Mesothelial cell of epicardium (in vitro differentiated cells): Measurements from ENCODE around the gene AOPEP. TPM values are rescaled to one million over a fixed set of nuclear protein-coding genes. Genes with fewer than 3 reads are reported as not detected.
A peak's percentile ranks its signal among the peaks of the same experiment; 100 is the strongest.

Experiments used
- DNase-seq, 2 experiments: peaks; one replicate each; pipeline ENCODE4 v3.0.0; 2021; ENCODE audit warnings: low spot score in 2 of 2; ENCODE audit not compliant: unreplicated experiment in 2 of 2
- H3K27ac Mint-ChIP-seq: 2 replicates; pipeline ENCODE4 v1.8.0; 2021; ENCODE audit warnings: mixed read lengths
- H3K27me3 Mint-ChIP-seq: 2 replicates; pipeline ENCODE4 v1.8.0; 2021; ENCODE audit warnings: low read depth, mixed read lengths
- H3K36me3 Mint-ChIP-seq: 2 replicates; pipeline ENCODE4 v1.8.0; 2021; ENCODE audit warnings: mixed read lengths
- H3K4me1 Mint-ChIP-seq: 2 replicates; pipeline ENCODE4 v1.8.0; 2021; ENCODE audit warnings: mixed read lengths
- H3K4me3 Mint-ChIP-seq: 2 replicates; pipeline ENCODE4 v1.8.0; 2021; ENCODE audit warnings: mild to moderate bottlenecking, moderate library complexity, mixed read lengths
- H3K9me3 Mint-ChIP-seq: 2 replicates; pipeline ENCODE4 v1.8.0; 2021; ENCODE audit warnings: mixed read lengths
- CTCF ChIP-seq: fragments of 200-600 bp; sonication (generic); IDR thresholded peaks from one replicate; pipeline ENCODE4 v1.5.0; 2021; ENCODE audit warnings: antibody characterized with exemption; ENCODE audit not compliant: unreplicated experiment
- total RNA-seq: library from RNA; stranded (reverse); gene quantifications from 3 replicates; pipeline ENCODE4 v1.2.1, GENCODE V29; 2021

AOPEP gene
- total RNA-seq, 1 donor from 2014 or later: 63.0 TPM

DNA sequence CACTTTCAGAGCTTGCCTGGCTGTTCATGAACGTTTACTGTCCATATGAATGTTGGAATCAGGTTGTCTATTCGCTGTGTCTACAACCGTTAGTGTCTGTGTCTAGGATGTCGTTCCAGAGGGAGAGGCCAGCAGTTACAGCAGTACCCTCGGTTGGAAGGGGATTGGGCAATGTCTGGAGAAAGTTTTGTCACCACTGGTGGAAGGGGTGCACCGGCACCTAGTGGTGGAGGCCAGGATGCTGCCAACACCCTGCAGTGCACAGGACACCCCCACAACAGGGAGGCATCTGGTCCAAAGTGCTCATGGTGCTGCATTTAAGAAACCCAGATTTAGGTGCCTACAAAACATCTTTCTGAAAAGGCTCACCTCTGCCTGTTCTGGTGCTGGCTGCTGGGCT, 370.3 kb downstream of the AOPEP start:
- Mint-ChIP-seq H3K9me3 (no peaks in the 10 kb centered on the region), H3K27me3 (no peaks in the 10 kb centered on the region), H3K36me3 (peaks cover 16% of the 10 kb centered on the region), H3K4me3 (no peak overlapping the region), H3K4me1 (peaks cover 57% of the 10 kb centered on the region), H3K27ac (no peak overlapping the region)
- DNase-seq: no peak
- TF ChIP-seq CTCF: no peak

DNA sequence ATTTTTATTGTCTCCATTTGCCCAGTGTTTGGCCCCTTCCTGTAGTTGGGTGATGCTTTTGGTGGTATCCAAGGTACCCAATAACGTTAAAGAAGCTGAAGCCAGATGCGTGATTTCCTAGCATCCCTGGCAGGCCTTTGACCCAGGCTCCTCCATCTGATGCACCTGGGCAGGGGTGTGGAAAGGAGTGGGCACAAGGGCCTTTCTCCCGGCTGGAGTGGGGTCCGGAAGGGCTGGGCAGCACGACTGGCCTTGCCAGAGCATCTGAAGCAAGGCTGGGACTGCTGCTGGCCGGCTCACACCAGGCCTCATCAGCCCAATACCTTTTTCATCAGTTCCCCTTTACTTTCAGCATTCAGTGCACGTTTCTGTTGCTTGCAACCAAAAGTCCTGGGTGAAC, 370.8 kb downstream of the AOPEP start:
- Mint-ChIP-seq H3K4me3 (no peak overlapping the region), H3K27ac (no peak overlapping the region), H3K4me1 (peaks cover 58% of the 10 kb centered on the region), H3K36me3 (peaks cover 16% of the 10 kb centered on the region), H3K9me3 (no peaks in the 10 kb centered on the region), H3K27me3 (no peaks in the 10 kb centered on the region)
- no peak for DNase-seq
- TF ChIP-seq CTCF: no peak

- Mint-ChIP-seq H3K4me3 (no peak overlapping the region), H3K4me1 (peaks cover 51% of the 10 kb centered on the region), H3K9me3 (no peaks in the 10 kb centered on the region), H3K36me3 (peaks cover 19% of the 10 kb centered on the region), H3K27me3 (no peaks in the 10 kb centered on the region), H3K27ac (peak overlapping the region; percentile 67)
- TF ChIP-seq CTCF: no peak
- no peak for DNase-seq
Observed at GRCh38 chr9:95098391-95098921, 372.0 kb downstream of the AOPEP start.

- no peak overlapping the region for H3K4me3 Mint-ChIP-seq
- no peaks in the 10 kb centered on the region for H3K9me3 Mint-ChIP-seq
- no peaks in the 10 kb centered on the region for H3K27me3 Mint-ChIP-seq
- H3K36me3 Mint-ChIP-seq: peaks cover 20% of the 10 kb centered on the region
- H3K4me1 Mint-ChIP-seq: peaks cover 42% of the 10 kb centered on the region
- no peak for DNase-seq
- no peak overlapping the region for H3K27ac Mint-ChIP-seq
- no peak for TF ChIP-seq CTCF
Observed at GRCh38 chr9:95099321-95100070, 373.0 kb downstream of the AOPEP start.

DNA sequence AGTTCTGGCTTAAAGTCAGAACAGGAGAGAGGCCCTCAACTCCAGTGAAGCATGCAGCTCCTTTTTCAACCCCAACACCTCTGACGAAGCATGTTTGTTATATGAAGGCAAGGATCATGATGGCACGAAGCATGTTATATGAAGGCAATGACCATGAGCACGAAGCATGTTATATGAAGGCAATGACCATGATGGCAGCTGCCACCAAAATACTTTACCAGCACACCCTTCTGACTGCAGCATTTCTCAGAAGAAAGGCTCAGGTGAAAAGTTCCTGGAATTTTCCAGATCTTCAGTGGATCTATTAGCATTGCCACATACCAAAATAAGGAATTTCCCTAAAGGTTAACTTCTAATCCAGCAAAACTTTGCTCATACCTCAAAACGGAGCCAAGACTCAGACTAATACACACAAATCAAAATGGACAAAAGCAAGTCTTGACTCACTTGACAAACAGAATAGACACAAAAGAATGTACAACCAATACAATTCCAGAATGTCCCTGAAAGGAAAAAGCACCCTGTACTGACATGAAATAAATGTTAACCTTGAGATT, 373.6 kb downstream of the AOPEP start:
- H3K4me3 Mint-ChIP-seq: no peak overlapping the region
- peak overlapping the region; percentile 90 for H3K27ac Mint-ChIP-seq
- TF ChIP-seq CTCF: no peak
- peaks cover 42% of the 10 kb centered on the region for H3K4me1 Mint-ChIP-seq
- DNase-seq: no peak
- no peaks in the 10 kb centered on the region for H3K27me3 Mint-ChIP-seq
- H3K9me3 Mint-ChIP-seq: no peaks in the 10 kb centered on the region
- H3K36me3 Mint-ChIP-seq: peaks cover 16% of the 10 kb centered on the region
